KMS-11 (cell line): ENCODE results near the gene AP5Z1.

Experiments used
- H2AFZ ChIP-seq: fragments of 200-600 bp; sonication (generic); 2 replicates; pipeline ENCODE4 v1.6.1; 2016; ENCODE audit warnings: antibody characterized with exemption, mixed run types, low read depth
- H3K27ac ChIP-seq: fragments of 200-600 bp; sonication (generic); 2 replicates; pipeline ENCODE4 v1.6.1; 2016; ENCODE audit warnings: mild to moderate bottlenecking, mixed run types
- H3K27me3 ChIP-seq: fragments of 200-600 bp; sonication (generic); 2 replicates; pipeline ENCODE4 v1.6.1; 2017; ENCODE audit warnings: mild to moderate bottlenecking, low read depth, mixed run types, moderate library complexity; ENCODE audit not compliant: insufficient read depth
- H3K36me3 ChIP-seq: fragments of 200-600 bp; sonication (generic); 2 replicates; pipeline ENCODE4 v1.6.1; 2017; ENCODE audit warnings: mild to moderate bottlenecking, mixed run types; ENCODE audit not compliant: insufficient read depth
- H3K4me1 ChIP-seq: fragments of 200-600 bp; sonication (generic); 2 replicates; pipeline ENCODE4 v1.6.1; 2016; ENCODE audit warnings: mild to moderate bottlenecking, low read depth, mixed run types; ENCODE audit not compliant: poor library complexity, severe bottlenecking
- H3K4me2 ChIP-seq: fragments of 200-600 bp; sonication (generic); 2 replicates; pipeline ENCODE4 v1.7.0; 2016; ENCODE audit warnings: mild to moderate bottlenecking, mixed run types
- H3K4me3 ChIP-seq: fragments of 200-600 bp; sonication (generic); IDR thresholded peaks from 2 replicates; pipeline ENCODE4 v1.6.1; 2017; ENCODE audit warnings: low read depth, low read length, mixed read lengths; ENCODE audit not compliant: insufficient read depth
- H3K79me2 ChIP-seq: fragments of 200-600 bp; sonication (generic); 2 replicates; pipeline ENCODE4 v1.6.1; 2016; ENCODE audit warnings: low read depth, mixed run types; ENCODE audit not compliant: insufficient read depth
- H3K9ac ChIP-seq: fragments of 200-600 bp; sonication (generic); 2 replicates; pipeline ENCODE4 v1.6.1; 2016; ENCODE audit warnings: mild to moderate bottlenecking, mixed run types
- H4K20me1 ChIP-seq: fragments of 200-600 bp; sonication (generic); 2 replicates; pipeline ENCODE4 v1.6.1; 2016; ENCODE audit warnings: mild to moderate bottlenecking, mixed run types; ENCODE audit not compliant: insufficient read depth
- TF ChIP-seq, protein P1 (sequence below): fragments of 200-600 bp; sonication (generic); conservative IDR thresholded peaks from 2 replicates; pipeline ENCODE4 v1.6.1; 2017; ENCODE audit warnings: low read depth, mild to moderate bottlenecking, antibody characterized with exemption, low read length, moderate library complexity, mixed read lengths

Gene AP5Z1, protein sequence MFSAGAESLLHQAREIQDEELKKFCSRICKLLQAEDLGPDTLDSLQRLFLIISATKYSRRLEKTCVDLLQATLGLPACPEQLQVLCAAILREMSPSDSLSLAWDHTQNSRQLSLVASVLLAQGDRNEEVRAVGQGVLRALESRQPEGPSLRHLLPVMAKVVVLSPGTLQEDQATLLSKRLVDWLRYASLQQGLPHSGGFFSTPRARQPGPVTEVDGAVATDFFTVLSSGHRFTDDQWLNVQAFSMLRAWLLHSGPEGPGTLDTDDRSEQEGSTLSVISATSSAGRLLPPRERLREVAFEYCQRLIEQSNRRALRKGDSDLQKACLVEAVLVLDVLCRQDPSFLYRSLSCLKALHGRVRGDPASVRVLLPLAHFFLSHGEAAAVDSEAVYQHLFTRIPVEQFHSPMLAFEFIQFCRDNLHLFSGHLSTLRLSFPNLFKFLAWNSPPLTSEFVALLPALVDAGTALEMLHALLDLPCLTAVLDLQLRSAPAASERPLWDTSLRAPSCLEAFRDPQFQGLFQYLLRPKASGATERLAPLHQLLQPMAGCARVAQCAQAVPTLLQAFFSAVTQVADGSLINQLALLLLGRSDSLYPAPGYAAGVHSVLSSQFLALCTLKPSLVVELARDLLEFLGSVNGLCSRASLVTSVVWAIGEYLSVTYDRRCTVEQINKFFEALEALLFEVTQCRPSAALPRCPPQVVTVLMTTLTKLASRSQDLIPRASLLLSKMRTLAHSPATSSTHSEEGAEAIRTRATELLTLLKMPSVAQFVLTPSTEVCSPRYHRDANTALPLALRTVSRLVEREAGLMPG

DNA sequence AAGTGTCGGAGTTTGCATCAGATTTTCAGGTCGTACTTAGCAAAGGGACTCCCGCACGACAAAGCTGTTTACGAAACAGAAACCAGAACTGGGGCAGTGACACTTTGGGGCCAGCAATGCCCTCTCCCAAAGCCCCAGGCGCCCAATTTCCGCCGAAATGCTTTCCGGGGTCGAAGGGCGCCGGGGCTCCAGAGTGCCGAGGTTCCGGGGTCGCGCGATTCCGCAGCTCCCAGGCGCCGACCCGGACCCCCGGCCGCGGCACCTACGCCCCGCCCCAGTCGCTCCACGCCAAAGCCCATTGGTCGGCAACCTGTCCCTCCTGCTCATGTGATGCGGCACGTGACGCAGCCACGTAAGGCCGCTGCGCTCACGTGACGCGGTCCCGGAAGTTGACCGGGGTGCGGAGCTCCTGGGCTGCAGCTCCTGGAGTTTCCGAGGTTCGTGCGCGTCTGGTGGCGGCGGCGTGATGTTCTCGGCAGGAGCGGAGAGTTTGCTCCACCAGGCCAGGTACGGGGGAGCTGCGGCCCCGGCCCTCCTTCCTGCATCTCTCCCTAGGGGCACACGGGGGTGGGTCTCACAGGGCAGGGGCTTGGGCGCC, at the start of gene AP5Z1:
Gene AP5Z1 (plus strand): TSS at position 374 of the 598 bp plus-strand sequence. CDS start 93 bp downstream, at position 467.
- Histone ChIP-seq H3K4me2 (peak within 1 kb of the TSS; percentile 86), H3K9ac (peak within 1 kb of the TSS; percentile 89), H3K36me3 (no peaks in the 10 kb centered on the region), H2AFZ (peak within 1 kb of the TSS; percentile 82), H4K20me1 (no peaks in the 10 kb centered on the region), H3K27me3 (no peaks in the 10 kb centered on the region), H3K27ac (peak within 1 kb of the TSS; percentile 95), H3K4me3 (no peak within 1 kb of the TSS), H3K4me1 (peaks cover 14% of the 10 kb centered on the region), H3K79me2 (peaks cover 37% of the 10 kb centered on the region)
- TF ChIP-seq, protein P1, sequence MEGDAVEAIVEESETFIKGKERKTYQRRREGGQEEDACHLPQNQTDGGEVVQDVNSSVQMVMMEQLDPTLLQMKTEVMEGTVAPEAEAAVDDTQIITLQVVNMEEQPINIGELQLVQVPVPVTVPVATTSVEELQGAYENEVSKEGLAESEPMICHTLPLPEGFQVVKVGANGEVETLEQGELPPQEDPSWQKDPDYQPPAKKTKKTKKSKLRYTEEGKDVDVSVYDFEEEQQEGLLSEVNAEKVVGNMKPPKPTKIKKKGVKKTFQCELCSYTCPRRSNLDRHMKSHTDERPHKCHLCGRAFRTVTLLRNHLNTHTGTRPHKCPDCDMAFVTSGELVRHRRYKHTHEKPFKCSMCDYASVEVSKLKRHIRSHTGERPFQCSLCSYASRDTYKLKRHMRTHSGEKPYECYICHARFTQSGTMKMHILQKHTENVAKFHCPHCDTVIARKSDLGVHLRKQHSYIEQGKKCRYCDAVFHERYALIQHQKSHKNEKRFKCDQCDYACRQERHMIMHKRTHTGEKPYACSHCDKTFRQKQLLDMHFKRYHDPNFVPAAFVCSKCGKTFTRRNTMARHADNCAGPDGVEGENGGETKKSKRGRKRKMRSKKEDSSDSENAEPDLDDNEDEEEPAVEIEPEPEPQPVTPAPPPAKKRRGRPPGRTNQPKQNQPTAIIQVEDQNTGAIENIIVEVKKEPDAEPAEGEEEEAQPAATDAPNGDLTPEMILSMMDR, result no peak

DNA sequence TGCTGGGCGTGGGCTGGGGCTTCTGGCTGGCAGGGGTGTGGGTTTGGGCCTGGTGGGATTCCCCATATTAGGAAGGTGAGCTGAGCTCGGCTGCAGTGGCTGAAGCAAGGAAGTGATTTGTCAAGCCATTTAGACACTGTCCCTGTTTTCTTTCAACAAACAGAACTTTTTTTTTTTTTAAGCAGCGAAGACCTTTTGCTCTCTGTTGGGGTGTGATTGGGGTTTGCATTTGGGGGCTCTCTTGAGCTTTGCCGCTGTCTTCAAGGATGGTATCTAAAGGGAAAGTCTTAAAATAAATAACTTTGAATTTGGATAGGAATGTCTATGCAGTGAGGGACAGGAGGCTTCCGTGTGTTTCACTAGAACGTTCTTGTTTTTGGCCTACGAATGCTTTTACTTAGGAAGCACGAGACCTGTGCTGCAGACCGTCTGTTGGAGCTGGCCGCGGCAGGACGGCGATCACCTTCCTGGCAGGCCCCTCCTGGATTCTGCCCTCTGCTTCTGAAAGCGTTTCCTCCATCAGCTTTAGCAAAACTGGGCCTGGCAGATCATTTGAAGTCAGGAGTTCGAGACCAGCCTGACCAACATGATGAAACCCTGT, 49.5 kb upstream of the AP5Z1 start:
- Histone ChIP-seq H3K4me2 (peak overlapping the region; percentile 91), H3K27ac (peak overlapping the region; percentile 91), H3K4me3 (no peak overlapping the region), H3K27me3 (no peaks in the 10 kb centered on the region), H3K9ac (peak overlapping the region; percentile 88), H3K36me3 (no peaks in the 10 kb centered on the region), H4K20me1 (peaks cover 12% of the 10 kb centered on the region; the same call in 1 of the 2 replicates), H3K4me1 (peaks cover 20% of the 10 kb centered on the region), H3K79me2 (peaks cover 94% of the 10 kb centered on the region), H2AFZ (peak overlapping the region; percentile 49; the same call in 1 of the 2 replicates)
- TF ChIP-seq, protein P1, result no peak

DNA sequence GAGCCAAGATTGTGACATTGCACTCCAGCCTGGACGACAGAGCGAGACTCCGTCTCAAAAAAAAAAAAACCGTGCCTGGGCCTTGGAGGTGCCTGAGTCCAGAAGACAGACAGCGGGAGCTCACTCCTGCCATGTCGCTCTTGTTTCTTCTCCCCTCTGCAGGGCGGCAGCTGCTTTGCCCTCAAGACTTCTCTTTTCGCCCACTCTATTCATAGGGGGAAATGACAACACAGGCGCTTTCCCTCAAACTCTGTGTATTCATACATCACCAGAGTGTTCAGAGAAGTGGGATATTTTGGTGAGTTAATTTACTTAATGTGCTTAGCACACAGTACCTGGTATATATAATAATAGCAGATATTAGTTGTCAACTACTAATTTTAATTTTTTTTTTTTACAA, 48.9 kb upstream of the AP5Z1 start:
- peaks cover 20% of the 10 kb centered on the region for H3K4me1 ChIP-seq
- H3K27me3 ChIP-seq, result no peaks in the 10 kb centered on the region
- peaks cover 12% of the 10 kb centered on the region; the same call in 1 of the 2 replicates for H4K20me1 ChIP-seq
- TF ChIP-seq, protein P1, result no peak
- no peaks in the 10 kb centered on the region for H3K36me3 ChIP-seq
- H2AFZ ChIP-seq, result no peak overlapping the region
- H3K9ac ChIP-seq, result no peak overlapping the region
- no peak overlapping the region for H3K4me2 ChIP-seq
- H3K4me3 ChIP-seq, result no peak overlapping the region
- peaks cover 92% of the 10 kb centered on the region for H3K79me2 ChIP-seq
- no peak overlapping the region for H3K27ac ChIP-seq
